Esophagus muscularis mucosa (tissue), 4 donors: ENCODE measurements around the gene UBE2R2. TPM values are rescaled to one million over a fixed set of nuclear protein-coding genes. Genes with fewer than 3 reads are reported as not detected.

ENCODE experiments used
- DNase-seq: peaks from one replicate; pipeline ENCODE4 v3.0.0-alpha.2; 2017; ENCODE audit errors: extremely low spot score
- H3K27ac ChIP-seq, 4 donors: fragments of 200-600 bp; sonication (generic); replicated peaks in 1 of 4; 1 replicate in 3 of 4; 2 replicates in 1 of 4; pipeline ENCODE4 v1.5.1; 2016 to 2019; ENCODE audit warnings: mild to moderate bottlenecking in 1 of 4
- H3K27me3 ChIP-seq, 4 donors: fragments of 200-600 bp; sonication (generic); one replicate each; pipeline versions ENCODE4 v1.5.1 to v1.6.0; 2016 to 2019
- H3K36me3 ChIP-seq, 4 donors: fragments of 200-600 bp; sonication (generic); one replicate each; pipeline ENCODE4 v1.5.1; 2016 to 2019
- H3K4me1 ChIP-seq, 4 donors: fragments of 200-600 bp; sonication (generic); one replicate each; pipeline ENCODE4 v1.5.1; 2016 to 2019
- H3K4me3 ChIP-seq, 4 donors: fragments of 200-600 bp; sonication (generic); 1 replicate in 2 of 4; 2 replicates in 2 of 4; pipeline ENCODE4 v1.5.1; 2016 to 2019; ENCODE audit warnings: mild to moderate bottlenecking in 4 of 4, moderate library complexity in 1 of 4
- H3K9me3 ChIP-seq, 4 donors: fragments of 200-600 bp; sonication (generic); 1 replicate in 3 of 4; 2 replicates in 1 of 4; pipeline ENCODE4 v1.5.1; 2016 to 2019
- EP300 ChIP-seq: sonication (generic); formaldehyde crosslinking; IDR thresholded peaks from one replicate; pipeline ENCODE4 v1.6.1; 2017; ENCODE audit warnings: antibody characterized with exemption
- POLR2A ChIP-seq: fragments of 450-650 bp; IDR thresholded peaks from one replicate; pipeline ENCODE4 v1.6.1; 2017; ENCODE audit warnings: antibody characterized with exemption, moderate library complexity, mild to moderate bottlenecking, low read depth
- POLR2AphosphoS5 ChIP-seq, 2 donors: sonication (generic); formaldehyde crosslinking; IDR thresholded peaks; one replicate each; pipeline ENCODE4 v1.6.1; 2017; ENCODE audit warnings: antibody characterized with exemption in 2 of 2
- WGBS: methylation state at CpG from one replicate; pipeline ENCODE4 v1.1.5; 2018; 5-methylcytosine and 5-hydroxymethylcytosine counted together
- intact Hi-C: fragments of 100-400 bp; cut with DNase I; formaldehyde crosslinking; loops from one replicate; pipeline ENCODE4 v1.15.1; 2023
- total RNA-seq, 4 donors: library from RNA; depleted of rRNA; stranded (reverse); fragments of >200 nt; gene quantifications; one replicate each; pipeline versions ENCODE4 v1.1.0 to v1.2.1, GENCODE V29; 2016
- TF ChIP-seq, protein P1 (sequence below), 3 experiments: fragments of 200-600 bp in 2 of 3; fragments of 450-650 bp in 1 of 3; sonication (generic) in 2 of 3; IDR thresholded peaks; one replicate each; pipeline ENCODE4 v1.5.1; 2017 to 2019; ENCODE audit warnings: antibody characterized with exemption in 3 of 3, mild to moderate bottlenecking in 2 of 3, moderate library complexity in 1 of 3

UBE2R2 gene
- total RNA-seq, 4 donors from 2014 or later, result 27.8 to 45.1 (median 34.4) TPM

DNA sequence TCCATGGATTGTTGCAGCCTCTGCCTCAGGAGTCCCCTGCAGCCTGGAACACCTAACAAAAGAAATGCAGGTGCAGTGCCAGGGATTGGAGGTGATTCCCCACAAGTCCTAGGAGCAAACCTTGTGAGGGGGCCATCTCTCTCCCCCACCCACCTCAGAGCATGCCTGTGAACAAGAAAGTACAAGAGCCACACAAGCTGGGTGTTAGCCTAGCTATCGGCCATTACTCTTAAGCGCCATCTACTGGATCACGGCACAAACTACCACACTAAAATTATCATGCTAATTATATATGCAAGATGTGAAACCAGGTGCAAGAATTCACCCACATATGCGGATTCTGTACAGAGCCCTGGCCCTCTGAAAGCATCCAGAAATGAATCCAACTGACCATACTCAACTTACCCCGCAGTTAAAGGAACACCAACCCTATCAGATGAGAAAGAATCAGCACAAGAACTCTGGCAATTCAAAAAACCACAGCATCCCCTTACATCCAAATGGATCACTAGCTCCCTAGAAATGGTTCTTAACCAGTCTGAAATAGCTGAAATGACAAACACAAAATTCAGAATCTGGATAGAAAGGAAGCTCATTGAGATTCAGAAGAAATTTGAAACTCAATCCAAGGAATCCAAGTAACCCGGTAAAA is 38.1 kb upstream of the UBE2R2 start:
- WGBS, result 15% methylated on average over 6 of the region's 6 CpGs
- Histone ChIP-seq H3K4me3 (no peak overlapping the region), H3K9me3 (peaks cover 0 to 6% (median 0%) of the 10 kb centered on the region in 4 donors), H3K36me3 (no peaks in the 10 kb centered on the region), H3K27ac (no peak overlapping the region), H3K4me1 (no peaks in the 10 kb centered on the region), H3K27me3 (no peaks in the 10 kb centered on the region)
- DNase-seq, result no peak
- intact Hi-C loops, result no loop called here
- TF ChIP-seq, protein P1, sequence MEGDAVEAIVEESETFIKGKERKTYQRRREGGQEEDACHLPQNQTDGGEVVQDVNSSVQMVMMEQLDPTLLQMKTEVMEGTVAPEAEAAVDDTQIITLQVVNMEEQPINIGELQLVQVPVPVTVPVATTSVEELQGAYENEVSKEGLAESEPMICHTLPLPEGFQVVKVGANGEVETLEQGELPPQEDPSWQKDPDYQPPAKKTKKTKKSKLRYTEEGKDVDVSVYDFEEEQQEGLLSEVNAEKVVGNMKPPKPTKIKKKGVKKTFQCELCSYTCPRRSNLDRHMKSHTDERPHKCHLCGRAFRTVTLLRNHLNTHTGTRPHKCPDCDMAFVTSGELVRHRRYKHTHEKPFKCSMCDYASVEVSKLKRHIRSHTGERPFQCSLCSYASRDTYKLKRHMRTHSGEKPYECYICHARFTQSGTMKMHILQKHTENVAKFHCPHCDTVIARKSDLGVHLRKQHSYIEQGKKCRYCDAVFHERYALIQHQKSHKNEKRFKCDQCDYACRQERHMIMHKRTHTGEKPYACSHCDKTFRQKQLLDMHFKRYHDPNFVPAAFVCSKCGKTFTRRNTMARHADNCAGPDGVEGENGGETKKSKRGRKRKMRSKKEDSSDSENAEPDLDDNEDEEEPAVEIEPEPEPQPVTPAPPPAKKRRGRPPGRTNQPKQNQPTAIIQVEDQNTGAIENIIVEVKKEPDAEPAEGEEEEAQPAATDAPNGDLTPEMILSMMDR (IDR thresholded peaks at IDR 0.05), result peak; percentile 51 to 81 (median 60)
- TF ChIP-seq POLR2AphosphoS5 (IDR thresholded peaks at IDR 0.05), result no peak

GRCh38 chr9:33780276-33780675 is 36.7 kb upstream of the UBE2R2 start:
- TF ChIP-seq EP300 (no peak), POLR2AphosphoS5 (IDR thresholded peaks at IDR 0.05) (no peak), POLR2A (no peak)
- TF ChIP-seq, protein P1 (IDR thresholded peaks at IDR 0.05), result no peak

GRCh38 chr9:33781736-33782135 is 35.2 kb upstream of the UBE2R2 start:
- DNase-seq, result no peak
- Histone ChIP-seq H3K36me3 (no peaks in the 10 kb centered on the region), H3K27ac (no peak overlapping the region), H3K4me1 (no peaks in the 10 kb centered on the region), H3K4me3 (no peak overlapping the region), H3K27me3 (no peaks in the 10 kb centered on the region), H3K9me3 (peaks cover 0 to under 1% (median 0%) of the 10 kb centered on the region in 4 donors)
- TF ChIP-seq EP300 (no peak), POLR2A (no peak), POLR2AphosphoS5 (IDR thresholded peaks at IDR 0.05) (no peak)
- TF ChIP-seq, protein P1 (IDR thresholded peaks at IDR 0.05), result no peak
- intact Hi-C loops, result no loop called here
- whole genome bisulfite sequencing, result 100% methylated on average over 1 of the region's 1 CpG

More at GRCh38 chr9:33780276-33780675, 36.7 kb upstream of the UBE2R2 start:
- no peak overlapping the region for H3K27ac ChIP-seq
- H3K4me3 ChIP-seq, result no peak overlapping the region
- intact Hi-C loops, result no loop called here
- H3K36me3 ChIP-seq, result no peaks in the 10 kb centered on the region
- peaks cover 0 to 6% (median 0%) of the 10 kb centered on the region in 4 donors for H3K9me3 ChIP-seq
- no peaks in the 10 kb centered on the region for H3K27me3 ChIP-seq
- no peak for DNase-seq
- no peaks in the 10 kb centered on the region for H3K4me1 ChIP-seq

- no peak for TF ChIP-seq POLR2AphosphoS5 (IDR thresholded peaks at IDR 0.05)
- TF ChIP-seq EP300, result no peak
- TF ChIP-seq, protein P1 (IDR thresholded peaks at IDR 0.05), result no peak
- TF ChIP-seq POLR2A, result no peak
- no peak for DNase-seq
- intact Hi-C loops, result no loop called here
- Histone ChIP-seq H3K27me3 (no peaks in the 10 kb centered on the region), H3K4me1 (no peaks in the 10 kb centered on the region), H3K27ac (no peak overlapping the region), H3K4me3 (no peak overlapping the region), H3K9me3 (no peaks in the 10 kb centered on the region), H3K36me3 (no peaks in the 10 kb centered on the region)
- 55% methylated on average over 4 of the region's 4 CpGs for whole genome bisulfite sequencing
Measured at GRCh38 chr9:33782395-33783152, 34.4 kb upstream of the UBE2R2 start.
